ENCODE data around the gene METTL5.

METTL5 gene

DNA sequence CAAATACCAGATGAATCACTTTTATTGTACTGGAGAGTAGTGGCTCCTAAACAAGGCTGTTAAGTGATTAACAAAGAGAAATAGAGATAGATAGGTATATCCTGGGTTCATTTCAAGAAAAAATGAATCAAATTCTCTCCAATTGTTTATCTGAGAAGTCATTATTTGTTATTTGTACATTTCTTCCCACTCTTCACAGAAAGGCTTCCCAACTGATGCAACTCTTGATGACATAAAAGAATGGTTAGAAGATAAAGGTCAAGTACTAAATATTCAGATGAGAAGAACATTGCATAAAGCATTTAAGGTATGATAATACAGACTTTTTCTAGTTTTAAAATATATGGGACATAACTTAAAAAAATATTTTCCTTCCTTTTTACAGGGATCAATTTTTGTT lies 18.1 kb downstream of the METTL5 start:
- H3K36me3 ChIP-seq (ENCODE audit: low read depth) = peaks cover 97% of the 10 kb centered on the region
- no peaks in the 10 kb centered on the region for H3K4me1 ChIP-seq (ENCODE audit: insufficient read depth, poor library complexity, severe bottlenecking)
- H3K27ac ChIP-seq (ENCODE audit: poor library complexity, severe bottlenecking) = no peak overlapping the region
- DNase-seq (ENCODE audit: low spot score) = no peak
- H3K4me3 ChIP-seq (ENCODE audit: severe bottlenecking) = no peak overlapping the region
- H3K27me3 ChIP-seq (ENCODE audit: insufficient read depth, poor library complexity, severe bottlenecking) = no peaks in the 10 kb centered on the region
- no peak for ATAC-seq (ENCODE audit: low read depth)
- TF ChIP-seq, protein P1, sequence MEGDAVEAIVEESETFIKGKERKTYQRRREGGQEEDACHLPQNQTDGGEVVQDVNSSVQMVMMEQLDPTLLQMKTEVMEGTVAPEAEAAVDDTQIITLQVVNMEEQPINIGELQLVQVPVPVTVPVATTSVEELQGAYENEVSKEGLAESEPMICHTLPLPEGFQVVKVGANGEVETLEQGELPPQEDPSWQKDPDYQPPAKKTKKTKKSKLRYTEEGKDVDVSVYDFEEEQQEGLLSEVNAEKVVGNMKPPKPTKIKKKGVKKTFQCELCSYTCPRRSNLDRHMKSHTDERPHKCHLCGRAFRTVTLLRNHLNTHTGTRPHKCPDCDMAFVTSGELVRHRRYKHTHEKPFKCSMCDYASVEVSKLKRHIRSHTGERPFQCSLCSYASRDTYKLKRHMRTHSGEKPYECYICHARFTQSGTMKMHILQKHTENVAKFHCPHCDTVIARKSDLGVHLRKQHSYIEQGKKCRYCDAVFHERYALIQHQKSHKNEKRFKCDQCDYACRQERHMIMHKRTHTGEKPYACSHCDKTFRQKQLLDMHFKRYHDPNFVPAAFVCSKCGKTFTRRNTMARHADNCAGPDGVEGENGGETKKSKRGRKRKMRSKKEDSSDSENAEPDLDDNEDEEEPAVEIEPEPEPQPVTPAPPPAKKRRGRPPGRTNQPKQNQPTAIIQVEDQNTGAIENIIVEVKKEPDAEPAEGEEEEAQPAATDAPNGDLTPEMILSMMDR (IDR thresholded peaks at IDR 0.05; ENCODE audit: poor library complexity, severe bottlenecking) = no peak
- no peaks in the 10 kb centered on the region for H3K9me3 ChIP-seq (ENCODE audit: severe bottlenecking)

DNA sequence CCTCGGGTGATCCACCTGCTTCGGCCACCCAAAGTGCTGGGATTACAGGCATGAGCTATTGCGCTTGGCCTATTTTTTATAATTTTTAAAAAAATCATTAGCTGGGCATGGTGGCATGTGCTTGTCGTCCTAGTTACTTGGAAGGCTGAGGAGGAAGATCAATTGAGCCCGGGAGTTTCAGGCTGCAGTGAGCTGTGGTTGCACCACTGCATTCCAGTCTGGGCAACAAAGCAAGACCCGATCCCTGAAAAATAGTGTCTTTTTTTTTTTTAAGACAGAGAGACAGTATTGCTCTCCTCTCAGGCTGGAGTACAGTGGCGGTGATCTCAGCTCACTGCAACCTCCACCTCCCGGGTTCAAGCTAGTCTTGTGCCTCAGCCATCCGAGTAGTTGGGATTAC lies 21.2 kb downstream of the METTL5 start:
- Histone ChIP-seq H3K27ac (ENCODE audit: poor library complexity, severe bottlenecking) (no peak overlapping the region), H3K4me1 (ENCODE audit: insufficient read depth, poor library complexity, severe bottlenecking) (peaks cover 9% of the 10 kb centered on the region), H3K4me3 (ENCODE audit: severe bottlenecking) (no peak overlapping the region), H3K36me3 (ENCODE audit: low read depth) (peaks cover 77% of the 10 kb centered on the region), H3K27me3 (ENCODE audit: insufficient read depth, poor library complexity, severe bottlenecking) (no peaks in the 10 kb centered on the region), H3K9me3 (ENCODE audit: severe bottlenecking) (no peaks in the 10 kb centered on the region)
- DNase-seq (ENCODE audit: low spot score) (no peak), ATAC-seq (ENCODE audit: low read depth) (no peak)
- TF ChIP-seq, protein P1 (IDR thresholded peaks at IDR 0.05; ENCODE audit: poor library complexity, severe bottlenecking) = no peak

DNA sequence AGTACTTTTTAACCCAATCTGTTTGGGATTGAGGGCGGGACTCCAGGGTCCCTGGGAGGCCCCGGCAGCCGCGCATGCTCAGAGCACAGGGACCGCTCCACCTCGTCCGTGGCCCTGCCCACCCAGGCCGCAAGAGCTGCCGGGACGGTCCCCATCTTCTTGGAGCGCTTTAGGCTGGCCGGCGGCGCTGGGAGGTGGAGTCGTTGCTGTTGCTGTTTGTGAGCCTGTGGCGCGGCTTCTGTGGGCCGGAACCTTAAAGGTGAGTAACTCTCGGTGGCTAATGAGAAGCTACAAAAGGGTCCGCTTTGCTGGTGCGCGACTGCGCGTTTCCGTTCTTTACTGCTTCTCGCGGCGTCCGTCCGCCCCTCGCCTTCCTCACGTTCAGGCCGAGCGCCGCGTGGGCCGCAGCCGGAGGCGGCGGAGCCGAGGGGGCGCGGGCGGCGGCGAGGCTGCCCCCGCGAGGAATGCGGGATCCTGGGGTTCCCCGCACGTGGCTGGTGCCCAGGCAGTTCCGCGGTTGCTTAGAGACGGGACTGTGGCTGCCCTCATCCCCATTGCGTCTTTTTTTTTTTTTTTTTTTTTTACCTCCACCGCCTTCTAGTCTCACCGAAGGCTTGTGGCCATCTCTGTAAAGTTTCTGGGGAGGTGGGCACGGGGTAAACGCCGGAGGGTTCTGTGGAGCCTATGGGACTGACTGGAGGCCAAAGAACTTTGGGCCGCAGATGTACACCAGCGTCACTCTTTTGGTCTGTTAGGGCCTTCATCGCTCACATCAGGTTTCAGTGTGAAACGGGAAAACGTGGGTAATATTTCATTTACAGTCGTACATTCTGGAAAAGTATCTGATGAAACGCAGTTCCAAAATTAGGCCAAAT lies 25.8 kb downstream of the METTL5 start, which contains the start of gene SSB:
TSS of gene SSB (plus strand) at position 154 of the 875 bp plus-strand sequence. CDS start 2,090 bp downstream, outside the sequence.
- H3K4me1 ChIP-seq (ENCODE audit: insufficient read depth, poor library complexity, severe bottlenecking) = peaks cover 9% of the 10 kb centered on the region
- peak within 1 kb of the TSS; percentile 73 for H3K4me3 ChIP-seq (ENCODE audit: severe bottlenecking)
- TF ChIP-seq, protein P1 (IDR thresholded peaks at IDR 0.05; ENCODE audit: poor library complexity, severe bottlenecking) = no peak
- H3K27ac ChIP-seq (ENCODE audit: poor library complexity, severe bottlenecking) = peak within 1 kb of the TSS; percentile 82
- no peaks in the 10 kb centered on the region for H3K27me3 ChIP-seq (ENCODE audit: insufficient read depth, poor library complexity, severe bottlenecking)
- H3K36me3 ChIP-seq (ENCODE audit: low read depth) = peaks cover 35% of the 10 kb centered on the region
- DNase-seq (ENCODE audit: low spot score) = peak; percentile 94
- peak; percentile 98 for ATAC-seq (ENCODE audit: low read depth)
- no peaks in the 10 kb centered on the region for H3K9me3 ChIP-seq (ENCODE audit: severe bottlenecking)

DNA sequence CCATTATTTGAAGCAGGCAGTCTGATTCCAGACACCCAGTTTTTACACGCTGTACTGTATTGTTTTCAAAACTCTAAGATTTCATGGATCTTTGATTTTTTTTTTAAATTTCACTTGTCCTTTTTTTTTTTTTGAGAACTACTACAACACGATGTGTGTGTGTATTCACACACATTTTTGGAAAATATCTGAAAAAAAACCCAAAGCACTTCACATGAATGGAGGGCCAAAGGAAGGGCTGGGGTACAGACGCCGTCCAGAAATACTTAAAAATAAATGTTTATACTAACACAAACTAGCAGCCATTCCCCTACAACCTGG lies 26.3 kb downstream of the METTL5 start:
- Histone ChIP-seq H3K36me3 (ENCODE audit: low read depth) (peaks cover 29% of the 10 kb centered on the region), H3K4me3 (ENCODE audit: severe bottlenecking) (peak overlapping the region; percentile 73), H3K27me3 (ENCODE audit: insufficient read depth, poor library complexity, severe bottlenecking) (no peaks in the 10 kb centered on the region), H3K9me3 (ENCODE audit: severe bottlenecking) (no peaks in the 10 kb centered on the region), H3K4me1 (ENCODE audit: insufficient read depth, poor library complexity, severe bottlenecking) (peaks cover 9% of the 10 kb centered on the region), H3K27ac (ENCODE audit: poor library complexity, severe bottlenecking) (peak overlapping the region; percentile 82)
- ATAC-seq (ENCODE audit: low read depth) (no peak), DNase-seq (ENCODE audit: low spot score) (no peak)
- TF ChIP-seq, protein P1 (IDR thresholded peaks at IDR 0.05; ENCODE audit: poor library complexity, severe bottlenecking) = no peak

DNA sequence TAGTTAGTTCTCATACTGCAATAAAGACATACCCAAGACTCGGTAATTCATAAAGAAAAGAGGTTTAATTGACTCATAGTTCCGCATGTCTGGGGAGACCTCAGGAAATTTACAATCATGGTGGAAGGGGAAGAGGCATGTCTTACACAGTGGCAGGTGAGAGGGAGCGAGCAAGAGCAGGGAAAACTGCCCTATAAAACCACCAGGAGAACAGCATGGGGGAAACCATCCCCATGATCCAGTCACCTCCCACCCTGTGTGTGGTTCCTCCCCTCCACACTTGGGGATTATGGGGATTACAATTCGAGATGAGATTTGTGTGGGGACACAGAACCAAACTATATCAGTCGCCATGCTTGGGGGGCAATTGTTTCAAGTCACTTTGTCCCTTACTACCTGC lies 27.1 kb downstream of the METTL5 start:
- DNase-seq (ENCODE audit: low spot score) (no peak), ATAC-seq (ENCODE audit: low read depth) (no peak)
- H3K4me3 ChIP-seq (ENCODE audit: severe bottlenecking) = no peak overlapping the region
- H3K27me3 ChIP-seq (ENCODE audit: insufficient read depth, poor library complexity, severe bottlenecking) = no peaks in the 10 kb centered on the region
- H3K4me1 ChIP-seq (ENCODE audit: insufficient read depth, poor library complexity, severe bottlenecking) = peaks cover 9% of the 10 kb centered on the region
- H3K27ac ChIP-seq (ENCODE audit: poor library complexity, severe bottlenecking) = no peak overlapping the region
- no peaks in the 10 kb centered on the region for H3K9me3 ChIP-seq (ENCODE audit: severe bottlenecking)
- TF ChIP-seq, protein P1 (IDR thresholded peaks at IDR 0.05; ENCODE audit: poor library complexity, severe bottlenecking) = no peak
- H3K36me3 ChIP-seq (ENCODE audit: low read depth) = peaks cover 21% of the 10 kb centered on the region
